Breast epithelium (tissue), 4 donors: ENCODE results near the gene FBXL13. TPM values are rescaled to one million over a fixed set of nuclear protein-coding genes. Genes with fewer than 3 reads are reported as not detected.

Source experiments
- DNase-seq, 2 donors: peaks; one replicate each; pipeline ENCODE4 v3.0.0-alpha.2; 2019; ENCODE audit warnings: low spot score in 2 of 2
- H3K27ac ChIP-seq, 2 donors: fragments of 200-600 bp; sonication (generic) in 1 of 2; one replicate each; pipeline ENCODE4 v1.5.1; 2016 to 2019; ENCODE audit warnings: mild to moderate bottlenecking in 1 of 2
- H3K27me3 ChIP-seq, 2 donors: fragments of 200-600 bp; sonication (generic) in 1 of 2; one replicate each; pipeline versions ENCODE4 v1.5.1 to v1.6.0; 2017 to 2019; ENCODE audit warnings: control low read depth in 1 of 2, mild to moderate bottlenecking in 1 of 2
- H3K36me3 ChIP-seq: fragments of 200-600 bp; one replicate; pipeline ENCODE4 v1.5.1; 2019
- H3K4me1 ChIP-seq, 2 donors: fragments of 200-600 bp; sonication (generic); one replicate each; pipeline ENCODE4 v1.5.1; 2016 to 2019; ENCODE audit warnings: control low read depth in 1 of 2
- H3K4me3 ChIP-seq, 3 donors: fragments of 200-600 bp; sonication (generic); 1 replicate in 2 of 3; 2 replicates in 1 of 3; pipeline ENCODE4 v1.5.1; 2016 to 2019; ENCODE audit warnings: mild to moderate bottlenecking in 3 of 3, moderate library complexity in 2 of 3
- H3K9me3 ChIP-seq, 2 donors: fragments of 200-600 bp; sonication (generic) in 1 of 2; one replicate each; pipeline ENCODE4 v1.5.1; 2016 to 2019; ENCODE audit warnings: control low read depth in 1 of 2
- POLR2A ChIP-seq: fragments of 450-650 bp; IDR thresholded peaks from one replicate; pipeline ENCODE4 v1.6.1; 2016; ENCODE audit warnings: antibody characterized with exemption, mild to moderate bottlenecking, moderate library complexity
- POLR2AphosphoS5 ChIP-seq, 3 donors: sonication (generic); formaldehyde crosslinking; IDR thresholded peaks; one replicate each; pipeline ENCODE4 v1.6.1; 2017; ENCODE audit warnings: antibody characterized with exemption in 3 of 3
- intact Hi-C: fragments of 100-400 bp; cut with DNase I; formaldehyde crosslinking; loops from one replicate; pipeline ENCODE4 v1.15.1; 2023; ENCODE audit warnings: low total_unique reads
- total RNA-seq, 3 donors: library from RNA; depleted of rRNA; stranded (reverse); fragments of >200 nt; gene quantifications; one replicate each; pipeline ENCODE4 v1.1.0, GENCODE V29; 2016
- TF ChIP-seq, protein P1 (sequence below), 3 donors: fragments of 450-650 bp; IDR thresholded peaks; one replicate each; pipeline ENCODE4 v1.5.1; 2016 to 2017; ENCODE audit warnings: antibody characterized with exemption in 3 of 3, mild to moderate bottlenecking in 3 of 3, moderate library complexity in 3 of 3

Gene FBXL13
- total RNA-seq, 3 donors from 2014 or later = 1.1 to 4.2 (median 3.3) TPM

DNA sequence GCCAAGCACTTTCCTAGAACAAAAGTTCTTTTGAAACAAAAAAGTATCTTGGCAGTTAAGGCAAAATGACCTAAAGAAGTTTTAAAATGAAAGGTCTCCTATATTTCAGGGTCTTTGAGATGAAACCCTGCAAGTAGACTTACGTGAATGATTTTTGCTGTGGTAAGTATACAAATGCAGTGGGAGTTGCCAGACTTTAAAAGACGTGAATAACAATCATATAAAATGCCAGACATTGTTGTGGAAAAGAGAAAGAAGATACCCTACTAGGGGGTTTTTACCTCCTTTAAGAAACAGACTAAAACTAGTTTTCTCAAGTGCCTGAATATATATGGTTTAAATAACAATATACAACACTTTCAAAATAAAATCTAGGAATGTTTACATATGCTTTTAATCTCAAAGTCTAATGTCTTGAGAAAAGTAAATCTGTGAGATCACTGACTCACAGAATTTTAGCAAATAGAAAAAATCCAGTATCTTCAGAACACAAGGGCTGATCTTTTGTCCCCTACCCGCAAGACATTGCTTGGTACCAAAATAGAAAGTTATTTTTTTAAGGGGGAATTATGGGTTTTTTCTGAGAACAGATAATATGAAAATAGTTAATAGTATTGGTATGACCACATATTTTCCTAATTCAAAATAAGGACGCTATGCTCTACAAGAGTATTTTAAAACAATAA, 132.3 kb downstream of the FBXL13 start:
- intact Hi-C loops = no loop called here
- Histone ChIP-seq H3K4me3 (no peak overlapping the region), H3K27me3 (no peaks in the 10 kb centered on the region), H3K27ac (peak overlapping the region; percentile 38 to 50), H3K9me3 (no peaks in the 10 kb centered on the region), H3K4me1 (no peaks in the 10 kb centered on the region), H3K36me3 (no peaks in the 10 kb centered on the region)
- TF ChIP-seq POLR2A (no peak), POLR2AphosphoS5 (IDR thresholded peaks at IDR 0.05) (no peak)
- TF ChIP-seq, protein P1, sequence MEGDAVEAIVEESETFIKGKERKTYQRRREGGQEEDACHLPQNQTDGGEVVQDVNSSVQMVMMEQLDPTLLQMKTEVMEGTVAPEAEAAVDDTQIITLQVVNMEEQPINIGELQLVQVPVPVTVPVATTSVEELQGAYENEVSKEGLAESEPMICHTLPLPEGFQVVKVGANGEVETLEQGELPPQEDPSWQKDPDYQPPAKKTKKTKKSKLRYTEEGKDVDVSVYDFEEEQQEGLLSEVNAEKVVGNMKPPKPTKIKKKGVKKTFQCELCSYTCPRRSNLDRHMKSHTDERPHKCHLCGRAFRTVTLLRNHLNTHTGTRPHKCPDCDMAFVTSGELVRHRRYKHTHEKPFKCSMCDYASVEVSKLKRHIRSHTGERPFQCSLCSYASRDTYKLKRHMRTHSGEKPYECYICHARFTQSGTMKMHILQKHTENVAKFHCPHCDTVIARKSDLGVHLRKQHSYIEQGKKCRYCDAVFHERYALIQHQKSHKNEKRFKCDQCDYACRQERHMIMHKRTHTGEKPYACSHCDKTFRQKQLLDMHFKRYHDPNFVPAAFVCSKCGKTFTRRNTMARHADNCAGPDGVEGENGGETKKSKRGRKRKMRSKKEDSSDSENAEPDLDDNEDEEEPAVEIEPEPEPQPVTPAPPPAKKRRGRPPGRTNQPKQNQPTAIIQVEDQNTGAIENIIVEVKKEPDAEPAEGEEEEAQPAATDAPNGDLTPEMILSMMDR (IDR thresholded peaks at IDR 0.05) = no peak
- no peak for DNase-seq

DNA sequence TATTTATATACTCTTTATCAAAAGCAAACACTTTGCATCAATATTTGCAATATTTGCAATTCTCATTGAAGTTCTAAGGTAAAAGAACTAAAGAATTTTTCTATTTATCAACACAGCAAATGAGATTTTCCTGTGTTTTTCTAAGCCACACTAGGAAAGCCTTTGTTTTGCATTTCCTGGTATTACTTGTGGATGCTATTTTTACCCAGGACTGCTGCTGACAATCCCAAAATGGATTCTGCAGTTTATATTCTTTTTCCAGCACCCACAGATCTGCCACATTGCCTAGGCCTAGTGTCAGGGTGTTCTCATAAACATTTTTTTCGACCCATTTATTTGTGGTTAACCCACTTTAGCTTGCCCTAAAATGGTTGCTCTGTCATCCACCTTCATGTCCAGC, 135.9 kb downstream of the FBXL13 start:
- no peaks in the 10 kb centered on the region for H3K4me1 ChIP-seq
- TF ChIP-seq, protein P1 (IDR thresholded peaks at IDR 0.05) = no peak
- TF ChIP-seq POLR2AphosphoS5 (IDR thresholded peaks at IDR 0.05) = no peak
- TF ChIP-seq POLR2A = no peak
- H3K27ac ChIP-seq = peak overlapping the region in 1 of 2 donors; percentile 8
- intact Hi-C loops = no loop called here
- no peak for DNase-seq
- no peaks in the 10 kb centered on the region for H3K27me3 ChIP-seq
- no peak overlapping the region for H3K4me3 ChIP-seq
- no peaks in the 10 kb centered on the region for H3K36me3 ChIP-seq
- H3K9me3 ChIP-seq = no peaks in the 10 kb centered on the region

DNA sequence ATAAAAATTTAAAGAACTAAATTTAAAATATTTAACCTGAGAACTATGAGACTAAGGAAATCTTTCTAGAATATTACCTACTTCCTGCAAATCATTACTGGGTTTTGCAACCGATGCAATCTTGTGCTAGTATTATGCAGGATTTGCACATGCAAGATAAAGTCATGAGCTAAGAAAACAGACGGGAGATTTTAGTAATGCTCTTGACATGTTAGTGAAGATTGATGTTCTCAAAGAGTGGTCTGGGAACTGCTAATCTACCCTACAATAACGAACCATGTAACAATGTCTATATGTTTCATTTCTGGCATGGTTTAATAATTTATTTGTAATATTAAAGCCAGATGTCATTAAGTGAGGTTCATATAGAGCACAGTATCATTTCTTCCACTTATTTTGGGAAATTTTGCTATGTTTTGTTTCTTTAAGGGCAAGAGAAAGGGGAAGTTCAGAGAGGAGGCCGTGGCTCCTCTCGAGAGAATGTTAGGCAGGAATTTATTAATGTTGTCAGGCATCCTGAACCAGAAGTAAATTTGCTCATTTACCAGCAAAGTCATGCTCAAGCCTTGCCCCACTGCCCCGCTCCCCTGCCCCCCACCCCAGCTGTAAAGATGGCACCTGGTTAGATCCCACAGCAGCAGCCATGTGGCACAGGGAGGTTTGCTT, 139.0 kb downstream of the FBXL13 start:
- intact Hi-C loops = no loop called here
- no peaks in the 10 kb centered on the region for H3K9me3 ChIP-seq
- H3K4me3 ChIP-seq = peak overlapping the region in 2 of 3 donors; percentile 15 to 33
- H3K27ac ChIP-seq = peak overlapping the region; percentile 57 to 80
- TF ChIP-seq POLR2AphosphoS5 (IDR thresholded peaks at IDR 0.05) = no peak
- TF ChIP-seq POLR2A = no peak
- TF ChIP-seq, protein P1 (IDR thresholded peaks at IDR 0.05) = no peak
- H3K4me1 ChIP-seq = no peaks in the 10 kb centered on the region
- no peaks in the 10 kb centered on the region for H3K27me3 ChIP-seq
- DNase-seq = no peak
- H3K36me3 ChIP-seq = no peaks in the 10 kb centered on the region

DNA sequence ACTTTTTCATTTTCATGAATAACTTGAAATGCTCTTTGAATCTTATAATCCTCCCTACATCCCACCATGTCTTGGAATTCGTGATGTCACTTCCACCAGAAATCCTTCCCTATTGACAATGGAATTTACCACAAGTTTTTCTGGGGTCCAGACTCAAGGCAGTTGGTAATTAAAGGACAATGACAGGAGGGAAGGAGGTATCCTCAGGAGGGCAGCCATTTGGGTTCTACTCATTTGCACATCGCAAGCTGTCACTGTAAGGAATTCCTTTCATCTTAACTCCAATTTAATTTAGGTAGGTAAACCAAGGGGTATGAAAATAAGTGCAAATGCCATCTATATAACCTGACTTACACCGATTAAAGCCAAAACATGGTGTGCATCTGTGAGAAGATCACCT, 139.9 kb downstream of the FBXL13 start:
- Histone ChIP-seq H3K9me3 (no peaks in the 10 kb centered on the region), H3K4me1 (no peaks in the 10 kb centered on the region), H3K27me3 (no peaks in the 10 kb centered on the region), H3K27ac (peak overlapping the region; percentile 40 to 55), H3K4me3 (peak overlapping the region in 2 of 3 donors; percentile 12 to 20), H3K36me3 (no peaks in the 10 kb centered on the region)
- TF ChIP-seq, protein P1 (IDR thresholded peaks at IDR 0.05) = no peak
- TF ChIP-seq POLR2AphosphoS5 (IDR thresholded peaks at IDR 0.05) (no peak), POLR2A (no peak)
- intact Hi-C loops = no loop called here
- DNase-seq = no peak

DNA sequence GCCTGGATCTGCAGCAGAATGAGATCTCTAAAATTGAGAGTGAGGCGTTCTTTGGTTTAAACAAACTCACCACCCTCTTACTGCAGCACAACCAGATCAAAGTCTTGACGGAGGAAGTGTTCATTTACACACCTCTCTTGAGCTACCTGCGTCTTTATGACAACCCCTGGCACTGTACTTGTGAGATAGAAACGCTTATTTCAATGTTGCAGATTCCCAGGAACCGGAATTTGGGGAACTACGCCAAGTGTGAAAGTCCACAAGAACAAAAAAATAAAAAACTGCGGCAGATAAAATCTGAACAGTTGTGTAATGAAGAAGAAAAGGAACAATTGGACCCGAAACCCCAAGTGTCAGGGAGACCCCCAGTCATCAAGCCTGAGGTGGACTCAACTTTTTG, 140.4 kb downstream of the FBXL13 start:
- Histone ChIP-seq H3K36me3 (no peaks in the 10 kb centered on the region), H3K4me1 (no peaks in the 10 kb centered on the region), H3K4me3 (peak overlapping the region; percentile 12 to 20 (median 17)), H3K27ac (peak overlapping the region; percentile 40 to 55), H3K27me3 (no peaks in the 10 kb centered on the region), H3K9me3 (no peaks in the 10 kb centered on the region)
- TF ChIP-seq, protein P1 (IDR thresholded peaks at IDR 0.05) = no peak
- TF ChIP-seq POLR2A = no peak
- TF ChIP-seq POLR2AphosphoS5 (IDR thresholded peaks at IDR 0.05) = no peak
- DNase-seq = no peak
- intact Hi-C loops = no loop called here
